ENCODE measurements around the gene PPP4R4.

The PPP4R4 gene

GRCh38 chr14:94312481-94313246, 138.5 kb downstream of the PPP4R4 start:
- no peak for DNase-seq

GRCh38 chr14:94313991-94314655, 140.0 kb downstream of the PPP4R4 start:
- DNase-seq = no peak

DNA sequence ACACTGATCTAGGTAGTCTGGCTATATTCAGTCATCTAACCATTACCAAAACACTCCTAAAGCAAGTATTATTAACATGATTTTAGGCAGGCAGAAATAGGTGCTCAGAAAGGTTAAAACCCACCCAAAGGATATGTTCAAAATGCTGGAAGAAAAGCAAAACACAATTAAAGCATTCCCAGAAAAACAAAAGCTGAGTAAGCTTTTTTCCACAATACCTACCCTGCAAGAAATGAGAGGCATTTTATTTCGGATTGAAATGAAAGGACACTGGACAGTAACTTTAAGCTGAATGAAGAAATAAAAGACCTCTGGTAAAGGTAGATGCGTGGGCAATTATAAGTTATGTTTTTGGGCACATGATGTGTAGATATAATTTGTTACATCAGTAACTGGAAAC, 140.8 kb downstream of the PPP4R4 start:
- DNase-seq = no peak

- no peak for DNase-seq
Measured at GRCh38 chr14:94316692-94317091, 142.6 kb downstream of the PPP4R4 start.

GRCh38 chr14:94317259-94317658, 143.1 kb downstream of the PPP4R4 start:
- no peak for DNase-seq

DNA sequence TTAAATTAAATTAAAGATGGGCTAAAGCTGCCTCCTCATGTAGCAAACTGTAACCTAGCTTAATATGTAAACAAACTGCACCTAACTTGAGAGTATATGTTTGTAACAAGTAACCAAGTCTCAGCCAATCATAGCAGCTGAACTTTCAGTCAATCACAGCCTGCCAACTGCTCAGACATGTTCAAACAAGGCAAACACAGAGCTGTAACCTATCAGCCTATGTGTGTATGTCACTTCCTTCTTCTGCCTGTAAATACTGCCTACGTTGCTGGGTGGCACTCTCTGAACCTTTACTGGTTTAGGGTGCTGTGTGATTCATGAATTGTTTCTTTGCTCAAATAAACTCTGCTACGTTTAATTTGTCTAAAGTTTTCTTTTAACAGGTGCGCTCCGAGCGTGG, 146.1 kb downstream of the PPP4R4 start:
- DNase-seq = no peak

DNA sequence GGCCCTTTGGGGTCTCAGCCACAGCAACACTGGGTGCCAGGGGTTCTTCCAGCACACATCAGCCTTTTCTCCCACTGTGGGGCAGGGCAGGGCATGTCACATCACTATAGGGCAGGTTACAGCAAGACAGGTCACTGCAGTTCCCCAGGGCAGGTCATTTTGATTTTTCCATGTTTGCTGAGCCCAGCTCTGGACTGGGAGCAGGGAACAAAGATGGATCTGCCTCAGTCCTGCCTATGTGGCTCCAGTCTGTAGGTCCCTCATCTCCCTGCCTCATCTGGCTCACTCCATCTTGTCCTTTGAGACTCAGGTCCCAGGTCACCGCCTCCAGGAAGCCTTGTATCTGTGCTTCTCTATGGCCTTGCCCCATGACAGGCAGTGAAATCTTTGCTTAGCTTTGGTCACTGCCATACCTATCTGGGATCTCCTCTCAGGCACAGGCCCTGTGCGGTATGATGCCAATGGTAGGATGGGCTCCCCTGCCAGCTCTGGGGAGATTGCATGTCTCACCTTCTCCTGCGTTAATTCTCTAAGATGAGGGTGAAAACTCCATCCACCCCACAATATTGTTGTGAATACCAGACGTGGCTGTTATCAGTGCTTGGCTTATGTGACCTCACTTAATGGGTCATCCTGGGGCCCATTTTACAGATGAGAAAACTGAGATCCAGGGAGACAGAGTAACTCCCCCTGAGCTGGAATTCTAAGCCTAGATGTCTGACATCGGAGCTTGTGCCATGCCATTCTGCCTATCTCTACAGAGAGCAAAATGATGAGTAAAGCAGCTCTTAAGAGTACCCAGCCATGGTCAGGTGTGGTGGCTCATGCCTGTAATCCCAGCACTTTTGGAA, 147.5 kb downstream of the PPP4R4 start:
- no peak for DNase-seq

DNA sequence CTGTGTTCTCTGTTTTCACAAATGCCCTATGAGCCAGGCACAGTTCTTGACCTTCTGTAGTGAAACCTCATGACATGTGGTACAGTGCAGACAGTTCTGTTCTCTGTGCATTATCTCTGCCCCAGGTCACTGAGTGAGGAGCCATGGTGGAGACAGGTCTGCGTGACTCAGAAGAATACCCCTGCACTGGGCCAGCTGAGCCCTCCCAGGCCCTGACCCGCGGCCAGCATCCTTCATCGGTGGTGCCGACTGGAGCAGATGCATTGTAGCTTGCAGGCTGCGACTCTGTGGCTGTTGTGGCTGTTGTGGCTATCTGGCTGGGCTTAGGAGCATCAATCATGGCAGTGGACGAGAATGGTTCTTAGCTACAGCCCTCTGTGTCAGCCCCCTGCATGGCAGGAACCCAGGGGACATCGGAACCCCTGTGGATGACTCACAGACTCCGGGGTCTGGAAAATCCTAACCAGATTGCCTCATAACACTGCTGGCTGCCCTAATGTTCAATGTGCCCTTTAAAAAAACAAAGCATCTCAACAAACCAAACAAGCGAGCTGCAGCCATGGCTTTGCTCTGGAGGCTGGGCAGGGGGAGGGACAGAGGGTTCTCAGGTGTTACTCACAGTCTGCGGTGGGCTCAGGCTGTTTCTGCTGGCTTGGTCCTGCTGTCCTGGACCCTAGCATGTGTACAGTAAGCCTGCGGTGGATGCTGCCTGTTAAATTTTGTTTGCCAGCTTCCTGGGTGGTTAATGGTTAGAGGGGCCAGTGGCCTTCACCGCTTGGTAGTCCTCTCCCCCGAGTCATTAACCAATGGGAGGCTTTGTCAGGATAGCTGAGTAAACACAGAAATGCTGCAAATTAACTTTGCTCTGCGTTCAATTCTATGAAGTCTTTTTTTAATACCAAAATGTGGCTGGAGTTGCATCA, 148.8 kb downstream of the PPP4R4 start, which contains the start of gene SERPINA6:
Gene SERPINA6 (minus strand): TSS at position 689 of the 923 bp plus-strand sequence. CDS start 8,688 bp downstream, outside the sequence.
- DNase-seq = no peak

GRCh38 chr14:94328196-94328595, 154.1 kb downstream of the PPP4R4 start:
- no peak for DNase-seq
